ENCODE measurements around the gene SBSN.
"Not testable (repeated sequence)": the region's sequence is repeated elsewhere in the genome, so short reads cannot be mapped to it uniquely, and the experiment has no call there.

Gene SBSN

DNA sequence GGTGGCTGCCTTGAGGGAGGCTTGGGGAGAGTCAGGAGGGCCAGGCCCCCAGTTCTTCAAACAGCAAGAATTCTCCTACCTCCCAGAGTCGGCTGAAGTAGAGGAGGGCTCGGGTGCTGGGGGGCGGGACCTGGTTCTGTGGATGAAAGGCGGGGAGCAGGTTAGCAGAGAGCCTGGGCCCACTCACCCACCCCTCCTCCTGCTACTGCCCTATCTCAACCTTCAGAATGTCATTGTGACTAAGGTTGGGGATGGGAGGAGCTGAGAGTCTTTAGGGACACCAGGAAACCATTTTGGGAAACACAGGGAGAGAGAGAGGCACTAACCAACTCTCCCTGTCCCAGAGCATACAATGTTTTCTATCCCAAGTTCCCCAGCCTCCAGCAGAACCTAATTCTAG is 25.4 kb downstream of the SBSN start:
- DNase-seq, result no peak

DNA sequence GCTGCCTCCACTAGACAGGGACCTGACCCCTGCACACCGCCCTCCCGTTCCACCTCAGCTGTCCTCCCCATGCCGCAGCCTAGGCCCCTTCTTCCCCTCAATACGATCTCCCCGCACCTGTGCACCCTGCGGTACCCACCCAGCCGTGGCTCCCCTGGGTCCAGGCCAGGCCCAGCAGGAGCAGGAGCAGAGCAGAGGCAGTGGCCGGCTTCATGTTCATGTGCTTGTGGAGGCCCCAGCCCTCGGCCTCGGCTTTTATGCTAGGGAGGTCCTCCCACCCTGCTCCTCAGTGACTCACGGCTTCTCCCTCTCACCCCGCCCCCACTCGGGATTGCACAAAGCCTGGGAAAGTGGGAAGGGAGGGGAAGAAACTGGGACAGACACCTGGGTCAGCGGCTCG is 26.4 kb downstream of the SBSN start:
- peak; percentile 26 for DNase-seq

DNA sequence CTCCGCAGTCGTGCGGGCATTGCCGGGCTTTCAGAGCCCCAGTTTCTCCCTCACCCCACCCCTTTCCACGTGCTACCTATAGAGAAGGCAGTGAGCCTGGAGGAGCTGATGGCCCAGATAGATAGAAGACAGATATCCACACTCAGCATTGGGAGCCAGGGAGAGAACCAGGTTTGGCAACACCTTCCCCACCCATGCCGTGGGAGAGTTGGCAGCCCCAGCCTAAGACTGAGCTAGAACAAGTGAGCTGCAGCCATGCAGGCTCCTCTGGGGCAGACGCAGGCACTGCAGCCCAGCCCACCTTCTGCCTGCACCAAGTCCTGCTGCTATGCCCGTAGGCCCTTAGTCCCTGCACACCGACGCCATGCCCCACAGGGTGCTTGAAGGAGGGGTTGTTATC is 27.5 kb downstream of the SBSN start:
- DNase-seq, result no peak

DNA sequence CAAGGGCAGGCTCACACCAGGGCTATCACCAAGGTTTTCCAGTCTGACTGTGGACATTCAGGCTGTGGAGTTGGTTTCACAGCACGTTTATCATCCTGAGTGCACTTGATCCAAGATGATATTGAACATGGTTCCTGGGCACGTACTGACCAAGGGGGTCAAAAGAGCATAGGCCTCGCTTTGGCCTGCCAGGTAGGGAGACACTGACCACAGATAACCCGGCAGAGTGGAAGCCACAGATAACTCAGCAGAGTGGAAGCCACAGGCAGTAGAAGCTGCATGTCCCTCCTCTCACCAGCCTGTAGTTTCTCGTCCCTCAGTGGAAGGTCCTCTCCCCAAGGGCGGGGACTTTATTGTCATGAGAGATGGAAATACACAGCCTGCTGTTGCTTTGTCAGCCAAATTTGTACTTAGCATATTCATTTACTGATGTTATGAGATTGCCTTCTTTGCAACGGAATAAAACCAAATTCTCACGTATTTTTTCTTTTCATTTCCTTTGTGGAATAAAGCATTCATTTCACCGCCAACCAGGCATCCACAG is 29.1 kb downstream of the SBSN start:
- no peak for DNase-seq

DNA sequence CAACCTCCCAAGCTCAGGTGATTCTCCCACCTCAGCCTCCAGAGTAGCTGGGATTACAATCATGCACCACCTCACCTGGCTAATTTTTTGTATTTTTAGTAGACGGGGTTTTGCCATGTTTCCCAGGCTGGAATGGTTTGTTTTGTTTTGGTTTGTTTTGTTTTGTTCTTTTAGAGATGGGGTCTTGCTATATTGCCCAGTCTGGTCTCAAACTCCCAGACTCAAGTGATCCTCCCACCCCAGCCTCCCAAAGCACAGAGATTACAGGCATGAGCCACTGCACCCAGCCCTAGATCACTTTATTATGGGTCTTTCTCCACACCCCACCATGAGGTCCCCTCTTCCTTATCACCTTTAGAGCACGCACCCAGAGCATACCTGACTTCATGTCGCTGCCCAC is 29.9 kb downstream of the SBSN start:
- DNase-seq, result no peak

DNA sequence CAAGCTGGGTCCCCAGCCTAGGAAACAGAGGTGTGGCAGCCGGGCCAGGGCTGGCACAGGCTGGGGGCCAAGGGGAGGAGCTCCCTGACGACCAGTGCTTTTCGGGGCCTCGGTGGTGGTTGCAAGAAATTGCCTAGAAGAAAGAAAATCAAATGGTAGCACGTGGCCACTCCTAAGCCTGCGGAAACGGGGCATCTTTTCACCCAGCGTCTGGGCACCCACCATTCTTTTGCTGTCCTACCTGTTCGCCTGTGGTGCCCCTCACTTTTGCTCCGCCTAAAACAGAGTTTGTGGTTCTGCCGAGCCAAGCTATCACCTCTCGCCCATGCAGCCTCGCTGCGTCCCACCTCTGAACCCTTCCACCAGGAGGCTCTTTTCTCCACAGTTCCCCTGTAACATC is 30.7 kb downstream of the SBSN start:
- DNase-seq, result no peak

DNA sequence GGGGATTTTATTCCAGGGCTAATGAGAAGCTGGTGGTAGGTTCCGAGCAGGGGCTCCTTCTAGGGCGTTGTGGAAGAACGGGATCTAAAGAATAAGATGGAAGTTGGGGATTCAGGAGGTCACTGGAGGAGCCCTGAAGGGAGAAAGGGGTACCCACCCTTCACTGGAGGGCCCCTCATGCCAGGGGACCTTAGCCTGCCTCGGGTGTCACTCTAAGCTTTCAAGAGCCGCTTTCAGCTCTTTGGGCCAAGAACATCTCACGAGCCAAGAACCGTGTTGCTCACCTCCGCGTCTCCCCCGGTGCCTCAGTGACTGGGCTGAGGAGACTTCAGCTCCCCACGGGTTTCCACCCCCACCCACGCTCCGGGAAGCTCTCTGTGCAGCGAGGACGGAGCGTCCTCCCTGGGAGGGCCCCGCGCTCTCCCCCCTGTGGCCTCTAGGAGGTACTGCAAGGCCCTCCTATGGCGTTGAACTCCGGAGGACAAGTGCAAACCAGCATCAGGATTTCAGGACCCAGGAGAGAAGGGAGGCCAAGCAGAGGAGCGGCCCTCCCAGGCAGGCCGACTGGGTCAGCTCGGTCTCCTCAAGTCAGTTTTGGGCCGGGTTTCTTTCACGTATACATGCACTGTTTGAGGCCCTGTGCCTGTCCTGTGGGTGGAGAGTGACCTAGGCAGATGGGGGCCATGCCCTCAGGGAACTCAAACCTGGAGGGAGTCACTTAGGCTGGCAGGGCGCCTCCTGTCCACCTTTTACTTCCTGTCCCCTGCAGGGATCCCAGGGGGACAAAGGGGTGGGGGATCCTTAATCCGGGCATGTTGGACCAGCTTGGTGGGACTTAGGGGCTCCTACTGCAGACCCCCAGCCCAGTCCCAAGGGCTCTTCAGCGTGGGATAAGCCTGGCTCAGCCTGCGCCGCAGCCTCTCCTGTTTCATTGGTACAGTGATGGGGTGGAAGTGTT is 32.7 kb downstream of the SBSN start:
- DNase-seq, result peak; percentile 36

DNA sequence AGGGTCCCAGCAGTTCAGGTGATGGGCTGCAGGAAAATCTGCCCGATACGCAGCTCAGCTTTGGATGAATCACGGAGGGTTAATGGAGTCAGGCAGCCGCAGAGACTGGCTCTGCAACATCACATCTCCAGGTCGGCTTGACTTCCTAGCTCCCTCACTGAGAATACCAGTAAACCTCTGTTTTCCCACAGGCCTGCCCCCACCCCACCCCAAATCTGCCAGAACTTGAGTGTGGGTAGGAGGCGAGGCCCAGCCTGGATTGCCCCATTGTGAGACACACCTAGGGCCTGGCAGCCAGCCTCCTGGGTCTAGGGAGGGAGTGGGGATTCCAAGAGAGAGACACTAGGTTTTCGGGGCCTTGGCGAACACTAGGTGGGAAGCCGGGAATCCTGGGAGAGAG is 34.1 kb downstream of the SBSN start:
- no peak for DNase-seq

DNA sequence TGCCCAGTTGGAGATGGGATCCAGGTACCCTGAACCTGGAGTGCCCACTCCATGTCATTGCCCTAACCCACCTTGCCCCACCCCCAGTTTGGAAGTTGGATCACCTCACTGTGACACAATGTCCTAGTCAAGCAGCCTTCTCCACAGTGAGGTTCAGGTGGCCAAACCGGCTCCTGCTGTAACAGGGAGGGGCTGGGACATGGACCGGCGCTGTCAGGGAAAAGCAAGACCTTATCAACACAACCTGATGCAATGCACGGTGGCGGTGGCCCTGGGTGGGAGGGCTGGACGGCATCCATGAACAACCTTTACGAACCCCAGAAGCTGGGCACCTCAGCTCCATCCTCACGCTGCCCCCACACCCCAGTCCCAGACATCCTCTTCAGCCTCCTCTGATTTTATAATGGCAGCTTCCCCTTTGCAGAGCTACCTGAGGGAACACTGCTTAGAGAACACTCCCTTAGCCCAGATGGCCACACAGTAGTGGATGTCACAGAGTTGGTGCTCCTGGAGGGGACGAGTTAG is 36.2 kb downstream of the SBSN start:
- DNase-seq, result no peak

DNA sequence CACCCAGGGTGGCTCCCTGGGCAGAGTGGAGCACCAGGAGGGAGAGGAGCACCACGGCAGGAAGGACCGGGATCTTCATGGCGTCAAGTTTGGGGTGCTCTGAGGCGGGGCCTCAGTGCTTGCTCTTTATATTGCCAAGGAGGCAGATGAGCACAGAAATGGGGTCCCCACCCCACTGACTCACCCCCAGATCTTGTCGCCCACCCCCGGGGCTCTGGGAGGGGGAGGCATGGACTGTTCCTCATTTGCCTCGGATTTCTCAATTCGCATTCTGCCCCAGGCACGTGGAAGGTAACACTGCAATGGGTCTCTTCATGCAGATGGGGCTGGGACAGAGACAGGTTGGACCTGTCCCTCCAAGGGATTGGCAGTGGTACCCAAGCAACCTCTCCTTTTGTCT is 37.7 kb downstream of the SBSN start, which contains the start of gene KRTDAP:
KRTDAP (minus strand) TSS at position 101 of the 400 bp plus-strand sequence; CDS start at position 79, 22 bp downstream.
- no peak for DNase-seq

DNA sequence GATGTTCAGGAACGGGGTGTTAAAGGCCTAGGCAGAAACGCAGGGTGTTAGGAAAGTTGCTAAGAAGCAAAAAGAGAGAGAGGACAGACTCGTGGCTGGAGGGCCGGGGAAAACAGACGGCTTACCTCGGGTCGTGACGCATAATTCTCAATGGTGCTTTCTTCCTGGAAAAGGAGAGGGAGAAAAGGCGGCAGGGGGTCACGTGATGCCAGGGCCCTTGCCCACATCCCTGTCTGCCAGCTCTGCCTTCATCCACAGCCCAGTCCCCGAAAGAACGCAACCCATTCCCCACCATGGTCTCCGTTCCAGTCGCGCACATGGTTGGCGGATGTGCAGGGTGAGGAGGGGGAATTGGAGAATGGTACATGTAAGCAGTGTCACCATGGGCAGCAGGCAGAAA is 39.4 kb downstream of the SBSN start:
- DNase-seq, result no peak

DNA sequence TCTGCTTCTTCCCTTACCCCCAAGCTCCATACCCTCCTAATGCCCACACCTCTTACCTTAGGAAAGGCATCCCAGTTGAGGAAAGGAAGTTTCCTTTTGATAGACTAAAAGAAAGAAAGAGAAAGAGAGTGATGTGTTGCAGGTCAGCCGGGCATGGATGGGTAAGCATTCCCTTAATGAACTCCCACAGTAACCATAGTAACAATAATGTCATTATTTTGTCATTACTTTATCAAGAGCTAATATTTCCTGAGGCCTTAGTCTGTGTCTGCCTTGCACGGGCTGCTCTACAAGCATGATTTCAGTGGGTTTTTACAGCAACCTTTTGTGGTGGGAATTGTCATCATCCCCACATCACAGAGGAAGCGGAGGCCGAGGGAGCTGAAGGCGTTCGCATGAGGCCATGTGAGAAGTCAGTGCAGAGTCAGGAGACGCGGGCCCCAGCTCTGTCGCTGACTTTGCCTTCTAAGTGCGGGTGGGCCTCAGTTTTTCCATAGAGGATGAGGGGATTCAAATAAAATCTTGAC is 40.4 kb downstream of the SBSN start:
- DNase-seq, result no peak

DNA sequence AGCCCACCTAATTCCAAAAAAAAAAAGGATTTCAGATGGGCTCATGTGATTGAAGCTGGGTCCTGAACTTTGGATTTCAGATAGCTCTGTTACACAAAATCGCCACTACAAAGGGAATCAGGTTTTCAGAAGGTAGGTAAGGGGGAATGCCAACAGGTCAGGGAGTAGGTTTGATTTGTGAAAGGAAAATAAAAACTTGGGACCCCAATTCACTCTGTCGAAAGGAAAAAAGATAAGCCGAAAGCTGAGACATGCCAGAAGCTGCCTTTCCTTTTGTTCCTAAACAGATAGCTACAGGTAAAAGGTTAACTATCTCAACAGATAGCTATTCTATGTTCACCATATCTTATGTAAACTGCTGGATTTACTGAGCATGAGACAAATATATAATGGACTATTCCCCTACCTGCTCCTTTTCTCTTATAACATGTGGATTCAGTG is 41.8 kb downstream of the SBSN start:
- no peak for DNase-seq

DNA sequence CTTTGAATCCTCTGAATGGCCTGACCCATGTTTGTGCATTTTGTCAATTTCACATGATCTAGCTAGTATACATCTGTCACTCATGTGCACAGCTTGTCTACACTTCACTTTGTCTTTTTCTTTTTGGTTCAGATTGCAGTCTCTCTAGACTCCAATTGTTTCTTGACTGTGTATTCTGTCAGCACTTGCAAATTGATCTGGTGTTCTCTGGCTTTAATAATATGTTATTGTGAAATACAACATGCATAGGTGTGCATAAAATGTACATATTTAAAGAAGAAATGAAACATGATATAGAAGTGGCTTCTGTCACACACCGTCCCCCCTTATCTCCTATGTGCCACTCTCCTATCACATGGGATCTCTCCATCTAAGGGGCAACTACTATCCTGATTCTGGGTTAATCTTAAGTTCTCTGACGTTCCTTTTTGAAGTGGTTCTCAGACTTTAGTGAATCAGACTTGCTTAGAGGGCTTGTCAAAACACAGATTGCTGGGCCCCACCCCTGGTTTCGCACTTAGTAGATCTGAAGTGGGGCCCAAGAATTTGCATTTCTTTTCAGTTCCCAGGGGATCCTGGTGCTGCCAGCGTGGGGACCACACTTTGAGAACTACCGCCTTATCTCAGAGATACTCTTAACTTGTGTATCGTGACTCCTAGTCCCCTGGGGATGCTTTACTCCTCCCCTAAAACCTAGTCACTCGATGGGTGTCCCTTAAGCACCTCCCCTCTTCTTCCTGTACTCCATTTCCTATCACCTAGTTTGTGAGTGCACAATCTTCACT is 43.7 kb downstream of the SBSN start:
- DNase-seq, result no peak

DNA sequence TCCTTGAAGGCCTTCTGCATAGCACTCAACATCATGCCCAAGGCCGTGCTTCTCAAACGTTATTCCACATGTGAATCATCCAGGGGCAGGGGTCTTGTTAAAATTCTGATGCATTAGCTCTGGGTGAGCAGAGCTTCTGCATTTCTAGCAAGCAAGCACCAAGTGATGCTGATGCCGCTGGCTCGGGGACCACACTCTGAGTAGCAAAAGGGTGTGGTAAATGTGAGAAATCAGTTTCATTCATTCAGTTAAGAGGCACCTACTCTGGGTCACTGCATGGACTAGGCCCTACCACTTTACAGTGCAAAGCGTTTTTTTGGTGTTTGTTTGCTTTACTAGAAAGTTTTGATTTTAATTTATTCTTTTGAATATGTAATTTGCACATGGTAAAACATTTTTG is 45.0 kb downstream of the SBSN start:
- no peak for DNase-seq

DNA sequence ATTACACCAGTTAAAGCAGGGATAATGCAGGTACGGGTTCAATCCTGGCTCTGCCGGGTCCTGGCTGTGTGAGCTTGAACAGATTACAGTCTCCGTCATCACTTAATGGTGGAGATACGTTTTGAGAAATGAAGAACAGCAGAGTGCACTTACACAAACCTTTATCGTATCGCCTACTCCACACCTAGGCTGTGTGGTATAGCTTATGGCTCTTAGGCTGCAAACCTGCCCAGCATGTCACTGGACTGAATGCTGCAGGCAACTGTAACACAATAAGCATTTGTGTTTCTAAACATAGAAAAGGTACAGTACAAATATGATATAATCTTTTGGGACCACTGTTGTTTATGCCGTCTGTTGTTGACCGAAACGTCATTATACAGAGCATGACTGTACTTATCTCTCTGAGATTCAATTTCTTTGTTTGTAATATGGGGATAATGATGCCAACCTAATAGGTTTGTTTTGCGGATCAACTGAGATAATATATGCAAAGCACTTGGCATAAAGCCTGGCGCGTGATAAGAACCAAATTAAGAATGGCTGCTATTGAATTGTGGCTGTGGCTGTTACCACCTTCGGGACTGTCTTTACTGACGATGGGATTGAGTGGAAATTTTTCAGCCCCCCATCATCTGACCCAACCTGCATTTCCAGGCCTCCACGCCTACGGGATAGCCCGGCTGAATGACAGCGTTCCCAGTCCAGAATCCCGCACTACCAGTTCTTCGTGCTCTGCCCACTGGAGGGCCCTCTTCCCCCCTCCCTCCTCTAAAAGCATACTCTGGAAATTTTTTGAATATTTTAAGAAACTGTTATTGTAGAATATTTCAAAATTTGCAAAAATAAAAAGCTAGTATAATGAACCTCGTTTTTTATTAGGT is 49.1 kb downstream of the SBSN start:
- no peak for DNase-seq

DNA sequence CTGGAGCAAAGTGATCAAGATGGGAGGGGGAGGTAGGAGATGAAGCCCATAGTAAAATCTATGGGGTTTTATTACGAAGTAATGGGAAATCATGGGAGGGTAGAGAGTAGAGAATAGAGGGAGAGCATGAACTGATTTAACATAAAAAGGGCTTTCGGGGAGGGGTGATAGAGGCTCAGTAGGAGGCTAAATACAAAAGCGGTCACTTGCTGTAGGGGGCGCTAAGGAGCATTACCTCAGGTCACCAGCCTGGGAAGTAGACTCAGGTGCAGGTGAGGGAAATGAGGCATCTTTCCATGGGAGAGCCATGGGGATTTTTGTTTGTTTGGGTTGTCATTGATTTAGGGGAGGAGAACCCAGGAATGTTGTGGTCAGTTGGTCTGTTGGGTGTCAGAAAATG is 52.0 kb downstream of the SBSN start:
- no peak for DNase-seq

DNA sequence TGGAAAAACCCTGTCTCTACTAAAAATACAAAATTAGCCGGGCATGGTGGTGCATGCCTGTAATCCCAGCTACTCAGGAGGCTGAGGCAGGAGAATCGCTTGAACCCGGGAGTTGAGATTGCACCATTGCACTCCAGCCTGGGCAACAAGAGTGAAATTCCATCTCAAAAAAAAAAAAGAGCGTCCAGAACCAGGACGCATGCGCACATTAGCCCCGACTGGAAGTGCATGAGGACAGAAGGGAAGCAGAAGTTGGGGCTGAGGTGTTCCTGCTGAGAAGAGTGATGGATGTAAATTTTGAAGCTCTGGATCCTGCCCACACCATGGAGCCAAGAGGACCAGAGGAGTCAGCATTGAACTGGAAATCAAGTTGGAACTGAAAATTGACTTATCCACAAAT is 53.5 kb downstream of the SBSN start:
- not testable (repeated sequence) for DNase-seq

DNA sequence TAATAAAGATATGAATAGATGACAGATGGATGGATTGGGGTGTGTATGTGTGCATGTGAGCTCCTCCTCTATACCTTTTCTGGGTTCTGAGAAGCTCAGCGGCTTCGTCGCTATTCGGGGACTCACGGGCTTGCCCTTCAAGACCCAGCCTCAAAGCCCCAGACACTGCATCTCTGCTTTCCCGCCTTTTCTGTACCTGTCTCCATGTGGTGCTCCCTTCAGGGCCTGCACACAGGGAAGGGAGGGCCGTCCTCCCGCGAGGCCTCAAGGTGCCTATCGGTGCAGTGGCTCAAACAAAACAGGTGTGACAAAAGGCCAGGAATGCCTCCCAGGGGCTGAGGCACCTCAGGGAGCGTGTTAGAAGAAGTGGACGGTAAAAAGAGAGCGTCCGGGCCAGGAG is 54.0 kb downstream of the SBSN start:
- DNase-seq, result no peak
